Stimulated activated naive CD8-positive, alpha-beta T cell treated with anti-CD3 and anti-CD28 coated beads, Interleukin-15, Interleukin-2, amounts not matched to agents 100 U/mL and 50 U/mL, for 24 hours (primary cell): ENCODE results near the gene ZDHHC18.

Source experiments
- ATAC-seq: fragments of 150-1000 bp; cut with Tn5 transposase; one replicate; pipeline ENCODE4 v1.10.0; 2021
- DNase-seq: peaks from one replicate; pipeline ENCODE4 v3.0.0; 2021

ZDHHC18 gene

GRCh38 chr1:26900815-26901511 lies 74.5 kb downstream of the ZDHHC18 start:
- ATAC-seq (no peak), DNase-seq (no peak)
